Measurements from ENCODE around the gene TMEM233.

TMEM233 gene

GRCh38 chr12:119683413-119683812, 89.8 kb downstream of the TMEM233 start:
- DNase-seq: no peak

GRCh38 chr12:119683816-119684215, 90.2 kb downstream of the TMEM233 start:
- DNase-seq: no peak

GRCh38 chr12:119684711-119685369, 91.3 kb downstream of the TMEM233 start:
- DNase-seq: no peak

GRCh38 chr12:119685375-119685774, 91.8 kb downstream of the TMEM233 start:
- DNase-seq: no peak

GRCh38 chr12:119686355-119686754, 92.8 kb downstream of the TMEM233 start:
- no peak for DNase-seq

GRCh38 chr12:119686776-119687175, 93.2 kb downstream of the TMEM233 start:
- no peak for DNase-seq

- DNase-seq: no peak
Observed at GRCh38 chr12:119687406-119687805, 93.8 kb downstream of the TMEM233 start.

- DNase-seq: no peak
Observed at GRCh38 chr12:119687879-119688278, 94.3 kb downstream of the TMEM233 start.

- DNase-seq: no peak
Observed at GRCh38 chr12:119689935-119690500, 96.4 kb downstream of the TMEM233 start.

GRCh38 chr12:119691202-119691810, 97.7 kb downstream of the TMEM233 start:
- no peak for DNase-seq

GRCh38 chr12:119692410-119692809, 98.8 kb downstream of the TMEM233 start:
- no peak for DNase-seq
